ENCODE measurements around the gene FARP1.

GRCh38 chr13:98221234-98221633, 78.3 kb downstream of the FARP1 start:
- TF ChIP-seq CTCF (conservative IDR thresholded peaks at IDR 0.05) = no peak
- TF ChIP-seq ZFX (IDR thresholded peaks at IDR 0.05) = no peak

Measured in C4-2B (cell line).